Right renal pelvis (tissue), 4 donors: Measurements from ENCODE around the gene GTF2F1. TPM values are rescaled to one million over a fixed set of nuclear protein-coding genes. Genes with fewer than 3 reads are reported as not detected.
"Not testable (repeated sequence)": the region's sequence is repeated elsewhere in the genome, so short reads cannot be mapped to it uniquely, and the experiment has no call there.

Experiments used
- DNase-seq, 4 donors: peaks; one replicate each; pipeline ENCODE4 v3.0.0-alpha.2; 2013; ENCODE audit warnings: low read depth in 4 of 4, low spot score in 3 of 4, missing footprints in 1 of 4
- polyA plus RNA-seq, 4 donors: library from polyadenylated mRNA; unstranded; fragments of 120-200 nt; gene quantifications; one replicate each; pipeline ENCODE4 v1.2.1, GENCODE V29; 2013; ENCODE audit not compliant: insufficient read length in 4 of 4

Gene GTF2F1
- polyA plus RNA-seq, 4 donors, result 85.2 to 111 (median 90.7) TPM

- no peak for DNase-seq
These were observed 33.2 kb downstream of the GTF2F1 start for GRCh38 chr19:6359568-6360341.

- no peak for DNase-seq
These were observed 35.0 kb downstream of the GTF2F1 start for GRCh38 chr19:6358003-6358402.

GRCh38 chr19:6357174-6357573, 35.8 kb downstream of the GTF2F1 start:
- DNase-seq, result no peak

- DNase-seq, result not testable (repeated sequence)
These were observed 37.5 kb downstream of the GTF2F1 start for GRCh38 chr19:6355321-6356040.

- no peak for DNase-seq
These were observed 38.8 kb downstream of the GTF2F1 start for GRCh38 chr19:6354098-6354674.

DNA sequence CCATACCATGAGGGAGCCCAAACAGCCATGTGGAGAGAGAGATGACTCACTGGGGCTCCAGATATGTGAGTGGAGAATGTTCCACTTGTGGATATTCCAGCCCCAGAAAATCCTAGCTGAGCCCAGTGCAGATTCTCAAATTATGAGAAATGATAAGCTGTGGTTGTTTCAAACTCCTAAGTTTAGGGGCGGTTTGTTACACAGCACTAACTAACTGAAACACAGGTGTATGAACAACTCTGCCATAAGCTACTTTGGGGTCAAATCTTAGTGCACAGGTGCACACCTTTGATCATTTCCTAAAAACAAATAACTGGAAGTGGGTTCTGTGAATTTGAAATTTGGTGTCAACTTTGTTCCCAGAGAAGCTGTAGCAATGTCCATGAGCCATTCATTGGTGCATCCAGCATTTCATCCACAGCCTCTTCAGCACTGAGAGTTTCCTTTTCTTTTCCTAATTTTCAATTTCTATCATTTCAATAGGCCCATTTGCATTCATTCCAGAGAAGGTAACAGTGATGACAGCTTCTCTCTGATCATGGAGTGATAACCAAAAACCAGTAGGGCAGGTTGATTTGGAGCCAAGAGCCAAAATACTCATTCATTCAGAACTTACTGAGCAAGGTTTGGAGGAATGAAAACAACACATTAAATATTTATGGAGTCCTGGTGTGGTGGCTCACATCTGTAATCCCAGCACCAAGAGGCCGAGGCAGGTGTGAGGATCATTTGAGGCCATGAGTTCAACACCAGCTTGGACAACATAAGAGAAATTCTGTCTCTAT, 40.4 kb downstream of the GTF2F1 start:
- no peak for DNase-seq

GRCh38 chr19:6350688-6351087, 42.3 kb downstream of the GTF2F1 start:
- no peak for DNase-seq

GRCh38 chr19:6349271-6349670, 43.7 kb downstream of the GTF2F1 start:
- DNase-seq, result not testable (repeated sequence)

DNA sequence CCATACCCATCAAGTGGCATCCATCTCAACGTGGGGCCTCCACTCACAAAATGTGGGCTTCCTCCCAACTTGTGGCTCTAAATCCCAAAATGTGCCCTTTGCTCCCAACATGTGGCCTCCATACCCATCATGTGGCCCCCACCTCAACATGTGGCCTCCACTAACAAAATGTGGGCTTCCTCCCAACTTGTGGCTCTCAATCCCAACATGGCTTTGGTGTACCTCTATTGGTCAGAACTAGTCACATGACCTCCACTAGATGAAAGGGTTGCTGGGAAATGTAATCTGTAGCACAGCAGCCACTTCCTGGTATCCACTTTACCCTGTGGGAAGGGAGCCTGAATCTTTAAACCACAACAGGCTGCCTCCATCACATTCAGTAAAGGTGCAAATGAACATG, 49.5 kb downstream of the GTF2F1 start:
- no peak for DNase-seq

- DNase-seq, result no peak
These were observed 52.3 kb downstream of the GTF2F1 start for GRCh38 chr19:6340493-6341201.

DNA sequence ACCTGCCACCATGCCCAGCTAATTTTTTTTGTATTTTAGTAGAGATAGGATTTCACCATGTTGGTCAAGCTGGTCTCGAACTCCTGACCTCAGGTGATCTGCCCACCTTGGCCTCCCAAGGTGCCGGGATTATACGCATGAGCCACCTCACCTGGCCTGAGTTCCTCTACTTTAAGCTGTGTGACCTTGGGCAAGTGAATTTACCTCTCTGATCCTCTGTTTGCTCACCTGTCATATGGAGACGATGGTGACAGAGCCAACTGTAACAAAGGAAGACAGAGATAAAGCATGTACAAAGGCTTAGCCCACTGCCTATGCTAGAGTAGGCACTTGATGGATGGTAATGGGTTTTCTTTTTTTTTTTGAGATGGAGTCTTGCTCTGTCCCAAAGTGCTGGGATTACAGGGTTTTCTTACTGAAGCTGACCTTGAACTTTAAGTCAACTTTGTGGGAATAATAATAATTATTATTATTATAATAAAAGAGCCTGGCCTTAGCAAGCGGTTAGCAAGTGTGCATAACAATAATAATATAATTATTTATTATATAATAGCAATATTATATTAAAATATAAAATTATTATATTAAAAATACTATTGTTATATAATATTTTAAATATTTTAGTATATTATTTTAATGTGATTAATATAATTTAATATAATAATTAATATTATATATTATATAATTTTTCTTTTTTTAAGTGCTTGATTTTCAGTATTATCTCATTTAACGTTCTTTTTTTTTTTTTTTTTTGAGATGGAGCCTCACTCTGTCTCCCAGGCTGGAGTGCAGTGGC, 58.3 kb downstream of the GTF2F1 start:
- DNase-seq, result no peak

- no peak for DNase-seq
These were observed 59.5 kb downstream of the GTF2F1 start, which contains the start of gene ACER1 for GRCh38 chr19:6333439-6333838. Gene ACER1, minus strand, starts transcription at chr19:6333612. Its CDS starts 61 bp downstream, at chr19:6333551.

Other genes starting within 250 kb of the GTF2F1 start
- gene MLLT1, start 113.2 kb downstream of the GTF2F1 start, polyA plus RNA-seq, result 100 to 1,000 TPM in 1 of 4 donors, 10 to 100 TPM in 3; 79.8 to 121 (median 86.5) TPM
- under 1 TPM in 2 of 4 donors, not detected in 2; 0.14 to 0.18 TPM for gene ACER1, start 59.6 kb downstream of the GTF2F1 start, polyA plus RNA-seq
- 10 to 100 TPM; 57.8 to 77.1 (median 63.4) TPM for gene CLPP, start 31.6 kb downstream of the GTF2F1 start, polyA plus RNA-seq
- gene ALKBH7, start 20.4 kb downstream of the GTF2F1 start, polyA plus RNA-seq, result 100 to 1,000 TPM in 1 of 4 donors, 10 to 100 TPM in 3; 41.7 to 107 (median 53.5) TPM
- gene PSPN, start 17.2 kb downstream of the GTF2F1 start, polyA plus RNA-seq, result 1 to 10 TPM; 2.2 to 2.9 (median 2.6) TPM
- 100 to 1,000 TPM; 283 to 338 (median 293) TPM for gene KHSRP, start 31.6 kb upstream of the GTF2F1 start, polyA plus RNA-seq
- under 1 TPM; 0.30 to 0.93 (median 0.37) TPM for gene SLC25A41, start 40.6 kb upstream of the GTF2F1 start, polyA plus RNA-seq
- 10 to 100 TPM; 72.6 to 90.6 (median 74.8) TPM for gene SLC25A23, start 66.6 kb upstream of the GTF2F1 start, polyA plus RNA-seq
- 10 to 100 TPM; 30.9 to 43.0 (median 31.3) TPM for gene CRB3, start 71.1 kb upstream of the GTF2F1 start, polyA plus RNA-seq
- 10 to 100 TPM; 37.5 to 43.4 (median 39.3) TPM for gene DENND1C, start 88.6 kb upstream of the GTF2F1 start, polyA plus RNA-seq
- 10 to 100 TPM; 30.5 to 46.4 (median 35.2) TPM for gene TUBB4A, start 109.1 kb upstream of the GTF2F1 start, polyA plus RNA-seq
- gene TNFSF9, start 137.9 kb upstream of the GTF2F1 start, polyA plus RNA-seq, result under 1 TPM; 0.17 to 0.53 (median 0.35) TPM
- under 1 TPM in 1 of 4 donors, not detected in 3; 0.18 TPM for gene CD70, start 198.0 kb upstream of the GTF2F1 start, polyA plus RNA-seq